Measurements from ENCODE around the gene HIGD1A.
A peak's percentile ranks its signal among the peaks of the same experiment; 100 is the strongest.
"Not testable (repeated sequence)": the region's sequence is repeated elsewhere in the genome, so short reads cannot be mapped to it uniquely, and the experiment has no call there.

HIGD1A gene

GRCh38 chr3:42827654-42828053, 23.4 kb upstream of the HIGD1A start:
- no peak for DNase-seq

- no peak for DNase-seq
Measured at GRCh38 chr3:42827023-42827422, 22.7 kb upstream of the HIGD1A start.

DNA sequence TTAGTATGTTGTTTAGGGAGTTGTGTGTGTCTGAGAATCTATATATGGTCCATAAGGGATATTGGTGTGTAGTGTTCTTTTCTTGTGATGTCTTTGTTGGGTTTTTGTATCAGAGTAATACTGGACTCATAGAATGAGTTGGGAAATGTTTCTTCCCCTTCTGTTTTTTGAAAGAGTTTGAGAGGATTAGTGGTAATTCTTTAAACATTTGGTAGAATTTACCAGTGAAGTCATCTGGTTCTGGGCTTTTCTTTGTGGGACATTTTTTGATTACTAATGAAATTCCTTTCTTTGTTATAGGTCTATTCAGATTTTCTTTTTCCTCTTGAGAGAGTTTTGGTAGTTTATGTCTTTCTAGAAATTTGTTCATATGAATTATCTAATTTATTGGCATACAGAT, 21.9 kb upstream of the HIGD1A start:
- no peak for DNase-seq

DNA sequence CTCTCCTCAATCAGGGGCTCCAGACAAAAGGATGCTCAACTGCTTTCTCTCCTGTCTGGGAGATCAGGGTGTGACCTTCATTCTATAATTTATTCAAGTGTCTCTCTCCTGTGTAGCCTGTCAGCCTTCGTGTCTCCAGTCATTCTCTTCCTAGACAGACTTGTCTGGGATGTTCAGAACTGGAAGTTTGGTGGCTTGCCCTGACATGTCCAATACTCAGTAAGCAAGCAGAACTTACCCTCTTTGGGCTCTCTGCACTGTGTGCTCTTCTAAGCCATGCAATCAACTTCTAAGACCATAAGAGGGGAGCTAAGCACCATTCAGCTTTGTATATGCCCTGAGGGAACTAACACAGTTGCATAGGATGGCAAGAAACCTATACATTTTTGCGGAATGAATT, 19.1 kb upstream of the HIGD1A start:
- DNase-seq = peak; percentile 29

DNA sequence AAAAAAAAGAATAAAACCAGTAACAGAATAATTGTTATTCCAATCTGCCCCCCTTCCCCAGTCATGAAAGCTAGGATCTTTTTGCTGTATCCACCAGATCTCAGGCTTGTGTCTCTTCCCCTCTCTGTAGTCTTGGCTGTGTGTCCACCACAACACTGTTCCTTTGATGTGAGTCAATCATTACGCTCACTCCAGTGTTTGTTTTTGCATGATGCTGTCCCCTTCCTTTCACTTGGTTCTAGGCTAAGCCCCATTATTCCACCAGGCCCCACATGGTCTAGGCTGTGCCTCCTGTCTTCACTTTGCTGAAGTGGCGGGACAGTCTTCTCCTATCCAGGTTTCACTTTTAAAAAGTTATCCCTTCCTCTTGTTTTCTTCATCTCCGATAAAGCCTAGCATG, 18.5 kb upstream of the HIGD1A start:
- no peak for DNase-seq

GRCh38 chr3:42820746-42821051, 16.4 kb upstream of the HIGD1A start:
- DNase-seq = no peak

DNA sequence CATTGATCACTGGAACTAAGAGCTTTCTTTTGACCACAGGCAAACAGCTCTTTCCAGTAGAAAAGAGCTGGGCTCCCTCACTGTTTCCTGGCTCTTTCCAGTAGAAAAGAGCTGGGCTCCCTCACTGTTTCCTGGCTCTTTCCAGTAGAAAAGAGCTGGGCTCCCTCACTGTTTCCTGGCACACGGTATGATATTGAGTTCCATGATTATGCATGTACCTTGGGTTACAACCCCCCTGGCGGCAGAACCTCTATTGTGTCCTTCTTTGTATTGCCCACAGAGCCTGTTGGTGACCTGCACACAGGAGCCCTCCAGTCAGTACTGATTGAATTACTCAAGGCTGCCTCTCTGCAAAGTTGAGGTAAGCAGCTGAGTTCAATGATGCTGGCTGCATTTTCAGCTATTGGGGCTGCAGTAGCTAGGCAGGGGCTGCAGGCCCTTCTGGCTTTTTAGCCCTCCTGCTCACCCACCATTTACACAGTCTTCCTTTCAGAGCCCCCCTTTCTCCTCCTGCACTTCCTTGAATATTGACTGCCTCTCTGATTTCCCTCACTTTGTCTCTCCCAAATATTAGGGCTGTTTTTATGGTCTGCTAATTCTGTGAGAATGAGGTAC, 15.2 kb upstream of the HIGD1A start:
- DNase-seq = peak; percentile 37

GRCh38 chr3:42815826-42816225, 11.5 kb upstream of the HIGD1A start:
- no peak for DNase-seq

GRCh38 chr3:42814914-42815507, 10.7 kb upstream of the HIGD1A start:
- no peak for DNase-seq

DNA sequence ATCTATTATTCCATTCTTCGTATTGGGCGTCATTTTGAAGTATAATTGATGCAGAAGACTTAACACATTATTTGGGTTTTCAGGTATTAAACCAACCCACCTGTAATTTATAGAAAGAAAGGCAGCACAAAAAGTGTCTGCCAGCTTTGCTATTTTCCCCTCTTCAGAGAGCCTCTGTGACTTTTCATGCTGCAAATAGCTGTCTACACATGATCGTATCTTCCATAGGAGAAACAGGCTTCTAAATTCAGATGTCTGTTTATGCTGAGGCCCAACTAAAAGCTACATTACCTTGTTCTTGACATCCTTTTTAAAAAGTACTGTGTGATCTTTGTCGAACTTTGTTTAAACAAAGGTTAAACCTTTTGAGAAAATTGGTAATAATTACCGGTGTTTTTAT, 10.0 kb upstream of the HIGD1A start:
- DNase-seq = no peak

DNA sequence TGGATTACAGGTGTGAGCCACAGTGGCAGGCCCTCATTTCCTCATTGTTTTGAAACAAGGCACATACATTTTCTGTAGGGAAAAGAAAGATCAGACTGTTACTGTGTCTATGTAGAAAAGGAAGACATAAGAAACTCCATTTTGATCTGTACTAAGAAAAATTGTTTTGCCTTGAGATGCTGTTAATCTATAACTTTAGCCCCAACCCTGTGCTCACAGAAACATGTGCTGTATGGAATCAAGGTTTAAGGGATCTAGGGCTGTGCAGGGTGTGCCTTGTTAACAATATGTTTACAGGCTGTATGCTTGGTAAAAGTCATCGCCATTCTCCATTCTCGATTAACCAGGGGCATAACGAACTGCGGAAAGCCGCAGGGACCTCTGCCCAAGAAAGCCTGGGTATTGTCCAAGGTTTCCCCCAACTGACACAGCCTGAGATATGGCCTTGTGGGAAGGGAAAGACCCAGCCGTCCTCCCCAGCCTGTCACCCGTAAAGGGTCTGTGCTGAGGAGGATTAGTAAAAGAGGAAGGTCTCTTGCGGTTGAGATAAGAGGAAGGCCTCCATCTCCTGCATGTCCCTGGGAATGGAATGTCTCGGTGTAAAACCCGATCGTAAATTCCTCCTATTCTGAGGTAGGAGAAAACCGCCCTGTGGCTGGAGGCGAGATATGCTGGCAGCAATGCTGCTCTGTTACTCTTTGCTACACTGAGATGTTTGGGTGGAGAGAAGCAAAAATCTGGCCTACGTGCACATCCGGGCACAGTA, 7.0 kb upstream of the HIGD1A start:
- not testable (repeated sequence) for DNase-seq

- DNase-seq = not testable (repeated sequence)
Measured at GRCh38 chr3:42810706-42811105, 6.4 kb upstream of the HIGD1A start.

GRCh38 chr3:42809202-42809601, 4.9 kb upstream of the HIGD1A start, which contains the start of gene ACKR2:
ACKR2 (plus strand) TSS chr3:42809445; CDS start chr3:42864503, 55,058 bp downstream.
- DNase-seq = no peak

GRCh38 chr3:42807929-42808328, 3.6 kb upstream of the HIGD1A start:
- DNase-seq = no peak

- DNase-seq = no peak
Measured at GRCh38 chr3:42805141-42805821, 991 bp upstream of the HIGD1A start.

- DNase-seq = no peak
Measured at GRCh38 chr3:42804831-42805132, 492 bp upstream of the HIGD1A start.

DNA sequence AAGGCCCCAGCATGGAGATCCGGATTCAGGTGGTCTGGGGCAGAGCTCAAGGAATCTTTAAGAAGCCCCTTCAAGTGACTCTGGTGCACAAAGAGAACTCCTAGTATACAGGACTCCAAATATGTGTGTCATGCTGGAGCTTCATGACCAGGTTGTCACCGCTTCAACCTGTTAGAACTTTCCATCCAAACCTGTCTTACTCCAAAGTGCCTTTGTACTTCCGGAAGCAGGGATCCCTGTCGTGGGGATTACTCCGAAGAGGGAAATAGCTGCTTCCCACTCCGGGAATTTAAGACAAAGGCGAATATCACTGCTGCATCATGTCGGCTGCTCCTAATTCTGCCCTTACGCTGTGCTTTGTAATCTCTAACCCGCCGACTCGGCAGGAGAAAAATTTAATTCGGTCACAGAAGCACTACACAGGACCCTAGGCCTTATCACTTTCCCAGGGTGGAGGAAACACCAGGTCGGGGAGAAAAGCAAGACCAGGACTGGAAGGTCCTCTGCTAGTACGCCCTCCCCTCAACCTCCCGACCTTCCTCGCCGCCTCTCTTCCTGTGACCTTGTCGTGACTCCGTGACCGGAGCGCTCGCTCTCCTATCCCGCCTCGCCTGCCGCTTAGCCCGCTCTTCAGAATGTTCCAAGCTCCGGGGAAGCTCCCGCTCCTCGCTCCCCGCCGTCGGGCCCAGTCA, 730 bp downstream of the HIGD1A start:
- peak; percentile 39 for DNase-seq

GRCh38 chr3:42802876-42803413, 1.3 kb downstream of the HIGD1A start:
- no peak for DNase-seq

GRCh38 chr3:42801784-42802183, 2.5 kb downstream of the HIGD1A start:
- DNase-seq = no peak

- no peak for DNase-seq
Measured at GRCh38 chr3:42801048-42801620, 3.2 kb downstream of the HIGD1A start.

DNA sequence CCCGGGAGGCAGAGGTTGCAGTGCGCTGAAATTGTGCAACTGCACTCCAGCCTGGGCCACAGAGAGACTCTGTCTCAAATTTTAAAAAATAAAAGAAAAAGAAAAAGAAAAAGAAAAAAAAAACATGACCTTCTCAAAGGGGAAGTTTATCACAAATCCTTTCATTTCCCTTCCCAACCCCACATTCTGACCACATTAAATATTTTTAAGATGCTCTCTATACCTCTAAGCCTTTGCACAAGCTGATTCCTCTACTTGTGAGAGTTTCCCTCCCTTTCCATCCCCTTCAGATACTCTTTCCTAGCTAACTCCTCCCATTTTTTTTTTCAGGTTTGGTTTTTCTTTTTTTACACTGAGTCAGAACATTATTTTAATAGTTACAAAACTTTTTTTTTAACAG, 4.0 kb downstream of the HIGD1A start:
- no peak for DNase-seq

DNA sequence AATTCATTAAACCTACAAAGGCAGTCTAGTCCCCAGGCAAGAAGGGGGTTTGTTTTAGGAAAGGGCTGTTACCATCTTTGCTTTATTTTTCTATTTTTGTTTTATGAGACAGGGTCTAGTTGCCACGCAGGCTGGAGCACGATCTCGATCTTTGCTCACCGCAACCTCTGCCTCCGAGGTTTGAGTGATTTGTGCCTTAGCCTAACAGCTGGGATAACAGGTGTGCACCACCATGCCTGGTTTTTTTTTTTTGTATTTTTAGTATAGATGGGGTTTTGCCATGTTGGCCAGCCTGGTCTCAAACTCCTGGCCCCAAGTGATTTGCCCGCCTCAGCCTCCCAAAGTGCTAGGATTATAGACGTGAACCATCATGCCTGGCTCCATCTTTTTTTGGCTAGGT, 4.9 kb downstream of the HIGD1A start:
- no peak for DNase-seq
